GM12878 (cell line): ENCODE results near the gene TACR3.

Source experiments
- CHD4 ChIP-seq: fragments of 200-600 bp; sonication (generic); IDR thresholded peaks from 2 replicates; pipeline ENCODE4 v1.6.1; 2016; ENCODE audit warnings: mild to moderate bottlenecking
- CTCF ChIP-seq, 3 experiments: IDR thresholded peaks in 2 of 3; conservative IDR thresholded peaks in 1 of 3; 2 replicates each; pipeline ENCODE4 v1.5.1; 2011; ENCODE audit warnings: low read depth in 3 of 3, low read length in 3 of 3, mild to moderate bottlenecking in 3 of 3, control low read depth in 2 of 3, moderate library complexity in 2 of 3, inconsistent platforms in 1 of 3, mixed read lengths in 1 of 3; ENCODE audit not compliant: control insufficient read depth in 2 of 3, insufficient read depth in 1 of 3; ENCODE audit errors: extremely low read depth in 1 of 3
- EZH2 ChIP-seq: IDR thresholded peaks from 2 replicates; pipeline ENCODE4 v1.6.1; 2012; ENCODE audit warnings: low read depth, mild to moderate bottlenecking, control low read depth, inconsistent platforms, low read length, borderline replicate concordance; ENCODE audit not compliant: control insufficient read depth
- FOXM1 ChIP-seq: IDR thresholded peaks from 2 replicates; pipeline ENCODE4 v1.6.1; 2012; ENCODE audit warnings: low read depth, mild to moderate bottlenecking, inconsistent platforms, low read length, moderate library complexity
- JUND ChIP-seq: IDR thresholded peaks from 2 replicates; pipeline ENCODE4 v1.6.1; 2012; ENCODE audit warnings: low read depth, mild to moderate bottlenecking, low read length, improper control_type of control experiment, moderate library complexity
- PAX5 ChIP-seq: IDR thresholded peaks from 2 replicates; pipeline ENCODE4 v1.6.1; 2011; ENCODE audit warnings: low read depth, low read length, borderline replicate concordance
- POLR2A ChIP-seq: IDR thresholded peaks from 2 replicates; pipeline ENCODE4 v1.6.1; 2011; ENCODE audit warnings: low read depth, mild to moderate bottlenecking, low read length
- POLR2AphosphoS5 ChIP-seq: IDR thresholded peaks from 2 replicates; pipeline ENCODE4 v1.6.1; 2011; ENCODE audit warnings: mild to moderate bottlenecking, low read length, inconsistent platforms
- SIN3A ChIP-seq: IDR thresholded peaks from 2 replicates; pipeline ENCODE4 v1.6.1; 2012; ENCODE audit warnings: low read depth, low read length, improper control_type of control experiment
- TAF1 ChIP-seq: IDR thresholded peaks from 2 replicates; pipeline ENCODE4 v1.6.1; 2011; ENCODE audit warnings: mild to moderate bottlenecking, low read depth, low read length, borderline replicate concordance
- USF1 ChIP-seq: IDR thresholded peaks from 2 replicates; pipeline ENCODE4 v1.6.1; 2011; ENCODE audit warnings: borderline replicate concordance, low read depth, mild to moderate bottlenecking, moderate library complexity, mixed read lengths, low read length; ENCODE audit not compliant: insufficient read depth; ENCODE audit errors: extremely low read length
- USF2 ChIP-seq: IDR thresholded peaks from 2 replicates; pipeline ENCODE4 v1.6.1; 2011; ENCODE audit warnings: low read depth, low read length, improper control_type of control experiment, borderline replicate concordance
- YY1 ChIP-seq: IDR thresholded peaks from 2 replicates; pipeline ENCODE4 v1.6.1; 2011; ENCODE audit warnings: low read depth, mild to moderate bottlenecking, low read length
- ZBTB33 ChIP-seq: fragments of 450-650 bp; IDR thresholded peaks from 2 replicates; pipeline ENCODE4 v1.6.1; 2017; ENCODE audit warnings: mild to moderate bottlenecking

- TF ChIP-seq POLR2AphosphoS5 = no peak
- TF ChIP-seq USF2 = no peak
- TF ChIP-seq CTCF (IDR thresholded peaks at IDR 0.05 in 2 of 3, conservative IDR thresholded peaks at IDR 0.05 in 1 of 3; ENCODE audit: control insufficient read depth in 2 of 3, extremely low read depth in 1 of 3, insufficient read depth in 1 of 3, low read depth in 3 of 3, low read length in 3 of 3) = no peak
- TF ChIP-seq POLR2A = no peak
- TF ChIP-seq EZH2 = no peak
- TF ChIP-seq CHD4 = no peak
- TF ChIP-seq TAF1 = no peak
- TF ChIP-seq JUND = no peak
- no peak for TF ChIP-seq YY1
- TF ChIP-seq FOXM1 = no peak
- no peak for TF ChIP-seq USF1
- no peak for TF ChIP-seq SIN3A
- no peak for TF ChIP-seq PAX5
- no peak for TF ChIP-seq ZBTB33
Observed at GRCh38 chr4:103720661-103721060, 876 bp upstream of the TACR3 start.
